ENCODE data around the gene RRBP1.

GRCh38 chr20:17646209-17646960, 35.7 kb downstream of the RRBP1 start:
- TF ChIP-seq, protein P1, sequence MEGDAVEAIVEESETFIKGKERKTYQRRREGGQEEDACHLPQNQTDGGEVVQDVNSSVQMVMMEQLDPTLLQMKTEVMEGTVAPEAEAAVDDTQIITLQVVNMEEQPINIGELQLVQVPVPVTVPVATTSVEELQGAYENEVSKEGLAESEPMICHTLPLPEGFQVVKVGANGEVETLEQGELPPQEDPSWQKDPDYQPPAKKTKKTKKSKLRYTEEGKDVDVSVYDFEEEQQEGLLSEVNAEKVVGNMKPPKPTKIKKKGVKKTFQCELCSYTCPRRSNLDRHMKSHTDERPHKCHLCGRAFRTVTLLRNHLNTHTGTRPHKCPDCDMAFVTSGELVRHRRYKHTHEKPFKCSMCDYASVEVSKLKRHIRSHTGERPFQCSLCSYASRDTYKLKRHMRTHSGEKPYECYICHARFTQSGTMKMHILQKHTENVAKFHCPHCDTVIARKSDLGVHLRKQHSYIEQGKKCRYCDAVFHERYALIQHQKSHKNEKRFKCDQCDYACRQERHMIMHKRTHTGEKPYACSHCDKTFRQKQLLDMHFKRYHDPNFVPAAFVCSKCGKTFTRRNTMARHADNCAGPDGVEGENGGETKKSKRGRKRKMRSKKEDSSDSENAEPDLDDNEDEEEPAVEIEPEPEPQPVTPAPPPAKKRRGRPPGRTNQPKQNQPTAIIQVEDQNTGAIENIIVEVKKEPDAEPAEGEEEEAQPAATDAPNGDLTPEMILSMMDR (IDR thresholded peaks at IDR 0.05; ENCODE audit: low read length), result no peak
- no peak for TF ChIP-seq EZH2 (optimal IDR thresholded peaks at IDR 0.05; ENCODE audit: low read depth, low read length)
